Measurements from ENCODE around the gene POLR2J. TPM values are rescaled to one million over a fixed set of nuclear protein-coding genes. Genes with fewer than 3 reads are reported as not detected.

POLR2J gene
- polyA plus RNA-seq, 1 donor from 2014 or later = 42.6 TPM

DNA sequence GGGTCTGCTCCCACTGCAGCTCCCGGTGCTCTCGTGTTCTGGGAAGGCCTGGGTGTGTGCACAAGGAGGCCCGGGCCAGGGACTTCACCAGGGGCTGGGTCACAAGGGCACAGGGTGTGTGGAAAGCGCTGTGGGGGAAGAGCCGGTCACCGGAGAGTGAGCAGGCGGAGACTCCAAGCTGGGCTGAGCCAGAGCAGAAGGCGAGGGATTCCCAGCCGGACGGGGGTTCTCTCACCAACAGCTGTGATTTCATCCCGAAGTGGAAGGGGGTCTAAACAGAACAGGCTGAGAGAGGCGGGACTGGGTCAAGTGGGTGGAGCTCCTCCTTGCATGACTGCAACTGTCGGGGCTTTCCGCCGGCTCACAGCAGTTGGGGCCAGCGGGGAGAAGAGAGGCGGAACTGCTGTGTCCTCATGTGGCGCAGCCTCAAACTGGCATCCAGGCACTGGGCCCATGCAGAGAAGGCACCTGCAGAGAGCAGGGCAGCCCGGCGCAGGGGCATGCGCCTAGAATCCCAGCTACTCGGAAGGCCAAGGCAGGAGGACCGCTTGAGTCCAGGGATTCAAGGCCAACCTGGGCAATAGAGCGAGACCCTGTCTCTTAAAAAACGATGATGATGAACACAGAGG lies 53.0 kb downstream of the POLR2J start:
- H4K20me1 ChIP-seq (ENCODE audit: insufficient read depth) = no peaks in the 10 kb centered on the region
- H3K79me2 ChIP-seq (replicated peaks; ENCODE audit: insufficient read depth, low read length) = no peaks in the 10 kb centered on the region
- no peaks in the 10 kb centered on the region for H3K9me3 ChIP-seq (ENCODE audit: low read length)
- TF ChIP-seq RAD21 (conservative IDR thresholded peaks at IDR 0.05) (no peak), SMC3 (conservative IDR thresholded peaks at IDR 0.05; ENCODE audit: poor library complexity) (no peak), EP300 (conservative IDR thresholded peaks at IDR 0.05; ENCODE audit: poor library complexity, severe bottlenecking) (no peak), EZH2 (IDR thresholded peaks at IDR 0.05; ENCODE audit: borderline replicate concordance, insufficient read depth, low read length, poor library complexity, severe bottlenecking) (no peak), TAF1 (IDR thresholded peaks at IDR 0.05; ENCODE audit: low read depth) (no peak), MXI1 (conservative IDR thresholded peaks at IDR 0.05; ENCODE audit: poor library complexity, severe bottlenecking) (no peak)
- TF ChIP-seq, protein P1, sequence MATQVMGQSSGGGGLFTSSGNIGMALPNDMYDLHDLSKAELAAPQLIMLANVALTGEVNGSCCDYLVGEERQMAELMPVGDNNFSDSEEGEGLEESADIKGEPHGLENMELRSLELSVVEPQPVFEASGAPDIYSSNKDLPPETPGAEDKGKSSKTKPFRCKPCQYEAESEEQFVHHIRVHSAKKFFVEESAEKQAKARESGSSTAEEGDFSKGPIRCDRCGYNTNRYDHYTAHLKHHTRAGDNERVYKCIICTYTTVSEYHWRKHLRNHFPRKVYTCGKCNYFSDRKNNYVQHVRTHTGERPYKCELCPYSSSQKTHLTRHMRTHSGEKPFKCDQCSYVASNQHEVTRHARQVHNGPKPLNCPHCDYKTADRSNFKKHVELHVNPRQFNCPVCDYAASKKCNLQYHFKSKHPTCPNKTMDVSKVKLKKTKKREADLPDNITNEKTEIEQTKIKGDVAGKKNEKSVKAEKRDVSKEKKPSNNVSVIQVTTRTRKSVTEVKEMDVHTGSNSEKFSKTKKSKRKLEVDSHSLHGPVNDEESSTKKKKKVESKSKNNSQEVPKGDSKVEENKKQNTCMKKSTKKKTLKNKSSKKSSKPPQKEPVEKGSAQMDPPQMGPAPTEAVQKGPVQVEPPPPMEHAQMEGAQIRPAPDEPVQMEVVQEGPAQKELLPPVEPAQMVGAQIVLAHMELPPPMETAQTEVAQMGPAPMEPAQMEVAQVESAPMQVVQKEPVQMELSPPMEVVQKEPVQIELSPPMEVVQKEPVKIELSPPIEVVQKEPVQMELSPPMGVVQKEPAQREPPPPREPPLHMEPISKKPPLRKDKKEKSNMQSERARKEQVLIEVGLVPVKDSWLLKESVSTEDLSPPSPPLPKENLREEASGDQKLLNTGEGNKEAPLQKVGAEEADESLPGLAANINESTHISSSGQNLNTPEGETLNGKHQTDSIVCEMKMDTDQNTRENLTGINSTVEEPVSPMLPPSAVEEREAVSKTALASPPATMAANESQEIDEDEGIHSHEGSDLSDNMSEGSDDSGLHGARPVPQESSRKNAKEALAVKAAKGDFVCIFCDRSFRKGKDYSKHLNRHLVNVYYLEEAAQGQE (IDR thresholded peaks at IDR 0.05; ENCODE audit: borderline replicate concordance) = no peak
- TF ChIP-seq, protein P2, sequence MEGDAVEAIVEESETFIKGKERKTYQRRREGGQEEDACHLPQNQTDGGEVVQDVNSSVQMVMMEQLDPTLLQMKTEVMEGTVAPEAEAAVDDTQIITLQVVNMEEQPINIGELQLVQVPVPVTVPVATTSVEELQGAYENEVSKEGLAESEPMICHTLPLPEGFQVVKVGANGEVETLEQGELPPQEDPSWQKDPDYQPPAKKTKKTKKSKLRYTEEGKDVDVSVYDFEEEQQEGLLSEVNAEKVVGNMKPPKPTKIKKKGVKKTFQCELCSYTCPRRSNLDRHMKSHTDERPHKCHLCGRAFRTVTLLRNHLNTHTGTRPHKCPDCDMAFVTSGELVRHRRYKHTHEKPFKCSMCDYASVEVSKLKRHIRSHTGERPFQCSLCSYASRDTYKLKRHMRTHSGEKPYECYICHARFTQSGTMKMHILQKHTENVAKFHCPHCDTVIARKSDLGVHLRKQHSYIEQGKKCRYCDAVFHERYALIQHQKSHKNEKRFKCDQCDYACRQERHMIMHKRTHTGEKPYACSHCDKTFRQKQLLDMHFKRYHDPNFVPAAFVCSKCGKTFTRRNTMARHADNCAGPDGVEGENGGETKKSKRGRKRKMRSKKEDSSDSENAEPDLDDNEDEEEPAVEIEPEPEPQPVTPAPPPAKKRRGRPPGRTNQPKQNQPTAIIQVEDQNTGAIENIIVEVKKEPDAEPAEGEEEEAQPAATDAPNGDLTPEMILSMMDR (IDR thresholded peaks at IDR 0.05; ENCODE audit: poor library complexity, severe bottlenecking) = no peak
- H3K9me2 ChIP-seq (ENCODE audit: insufficient read depth, low read length) = no peaks in the 10 kb centered on the region
- no peaks in the 10 kb centered on the region for H3K36me3 ChIP-seq (ENCODE audit: insufficient read depth, low read length)
- no peak overlapping the region for H3K27ac ChIP-seq (ENCODE audit: low read length)
- H2AFZ ChIP-seq (ENCODE audit: low read depth, low read length) = no peak overlapping the region
- no peak overlapping the region for H3K4me3 ChIP-seq (ENCODE audit: low read length)
- no peak overlapping the region for H3K9ac ChIP-seq (ENCODE audit: low read length)
- no peak overlapping the region for H3K4me2 ChIP-seq (ENCODE audit: low read length)
- no peaks in the 10 kb centered on the region for H3K27me3 ChIP-seq (ENCODE audit: insufficient read depth, low read depth, low read length)
- no peaks in the 10 kb centered on the region for H3F3A ChIP-seq (ENCODE audit: insufficient read depth, low read length, poor library complexity, severe bottlenecking)

DNA sequence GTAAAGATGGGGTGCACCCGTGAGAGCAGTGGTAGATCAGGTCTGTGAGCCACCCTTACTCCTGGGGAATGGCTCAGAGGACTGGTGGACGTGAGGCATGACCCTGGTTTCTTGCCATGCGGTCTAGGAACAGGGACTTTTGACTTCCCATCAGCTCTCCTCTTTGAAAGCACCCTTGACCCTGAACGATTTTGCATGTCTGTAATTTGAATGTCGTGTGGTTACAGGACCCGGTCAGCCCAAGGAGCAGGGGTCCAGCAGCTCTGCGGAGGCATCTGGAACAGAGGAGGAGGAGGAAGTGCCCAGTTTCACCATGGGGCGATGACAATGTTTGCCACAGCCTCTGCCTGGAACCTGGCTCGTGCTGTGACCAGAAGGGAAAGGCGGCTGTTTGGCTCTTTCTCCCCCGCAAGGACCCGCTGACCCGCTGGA lies 53.9 kb downstream of the POLR2J start:
- TF ChIP-seq SMC3 (conservative IDR thresholded peaks at IDR 0.05; ENCODE audit: poor library complexity) (no peak), MXI1 (conservative IDR thresholded peaks at IDR 0.05; ENCODE audit: poor library complexity, severe bottlenecking) (no peak), TAF1 (IDR thresholded peaks at IDR 0.05; ENCODE audit: low read depth) (no peak), EP300 (conservative IDR thresholded peaks at IDR 0.05; ENCODE audit: poor library complexity, severe bottlenecking) (no peak), EZH2 (IDR thresholded peaks at IDR 0.05; ENCODE audit: borderline replicate concordance, insufficient read depth, low read length, poor library complexity, severe bottlenecking) (no peak), RAD21 (conservative IDR thresholded peaks at IDR 0.05) (no peak), POLR2AphosphoS5 (IDR thresholded peaks at IDR 0.05) (no peak)
- TF ChIP-seq, protein P2 (IDR thresholded peaks at IDR 0.05; ENCODE audit: poor library complexity, severe bottlenecking) = no peak
- TF ChIP-seq, protein P1 (IDR thresholded peaks at IDR 0.05; ENCODE audit: borderline replicate concordance) = no peak
- Histone ChIP-seq H4K20me1 (ENCODE audit: insufficient read depth) (no peaks in the 10 kb centered on the region), H3K4me2 (ENCODE audit: low read length) (no peak overlapping the region), H3F3A (ENCODE audit: insufficient read depth, low read length, poor library complexity, severe bottlenecking) (no peaks in the 10 kb centered on the region), H3K4me3 (ENCODE audit: low read length) (no peak overlapping the region), H3K27ac (ENCODE audit: low read length) (no peak overlapping the region), H2AFZ (ENCODE audit: low read depth, low read length) (no peak overlapping the region), H3K36me3 (ENCODE audit: insufficient read depth, low read length) (no peaks in the 10 kb centered on the region), H3K9me3 (ENCODE audit: low read length) (no peaks in the 10 kb centered on the region), H3K9ac (ENCODE audit: low read length) (no peak overlapping the region), H3K27me3 (ENCODE audit: insufficient read depth, low read depth, low read length) (no peaks in the 10 kb centered on the region), H3K9me2 (ENCODE audit: insufficient read depth, low read length) (no peaks in the 10 kb centered on the region), H3K79me2 (replicated peaks; ENCODE audit: insufficient read depth, low read length) (no peaks in the 10 kb centered on the region)
